ENCODE measurements around the gene CFAP54.

Gene CFAP54

GRCh38 chr12:96520767-96521166 lies 31.4 kb downstream of the CFAP54 start:
- no peak for DNase-seq (ENCODE audit: low read depth, low spot score)
- no peak overlapping the region for H3K4me3 ChIP-seq (ENCODE audit: low read depth, low read length)
- in situ Hi-C loops (cut with HindIII; ENCODE audit: low sequenced_read_pairs), result no loop called here
- TF ChIP-seq, protein P1, sequence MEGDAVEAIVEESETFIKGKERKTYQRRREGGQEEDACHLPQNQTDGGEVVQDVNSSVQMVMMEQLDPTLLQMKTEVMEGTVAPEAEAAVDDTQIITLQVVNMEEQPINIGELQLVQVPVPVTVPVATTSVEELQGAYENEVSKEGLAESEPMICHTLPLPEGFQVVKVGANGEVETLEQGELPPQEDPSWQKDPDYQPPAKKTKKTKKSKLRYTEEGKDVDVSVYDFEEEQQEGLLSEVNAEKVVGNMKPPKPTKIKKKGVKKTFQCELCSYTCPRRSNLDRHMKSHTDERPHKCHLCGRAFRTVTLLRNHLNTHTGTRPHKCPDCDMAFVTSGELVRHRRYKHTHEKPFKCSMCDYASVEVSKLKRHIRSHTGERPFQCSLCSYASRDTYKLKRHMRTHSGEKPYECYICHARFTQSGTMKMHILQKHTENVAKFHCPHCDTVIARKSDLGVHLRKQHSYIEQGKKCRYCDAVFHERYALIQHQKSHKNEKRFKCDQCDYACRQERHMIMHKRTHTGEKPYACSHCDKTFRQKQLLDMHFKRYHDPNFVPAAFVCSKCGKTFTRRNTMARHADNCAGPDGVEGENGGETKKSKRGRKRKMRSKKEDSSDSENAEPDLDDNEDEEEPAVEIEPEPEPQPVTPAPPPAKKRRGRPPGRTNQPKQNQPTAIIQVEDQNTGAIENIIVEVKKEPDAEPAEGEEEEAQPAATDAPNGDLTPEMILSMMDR (IDR thresholded peaks at IDR 0.05; ENCODE audit: low read depth, low read length), result no peak

DNA sequence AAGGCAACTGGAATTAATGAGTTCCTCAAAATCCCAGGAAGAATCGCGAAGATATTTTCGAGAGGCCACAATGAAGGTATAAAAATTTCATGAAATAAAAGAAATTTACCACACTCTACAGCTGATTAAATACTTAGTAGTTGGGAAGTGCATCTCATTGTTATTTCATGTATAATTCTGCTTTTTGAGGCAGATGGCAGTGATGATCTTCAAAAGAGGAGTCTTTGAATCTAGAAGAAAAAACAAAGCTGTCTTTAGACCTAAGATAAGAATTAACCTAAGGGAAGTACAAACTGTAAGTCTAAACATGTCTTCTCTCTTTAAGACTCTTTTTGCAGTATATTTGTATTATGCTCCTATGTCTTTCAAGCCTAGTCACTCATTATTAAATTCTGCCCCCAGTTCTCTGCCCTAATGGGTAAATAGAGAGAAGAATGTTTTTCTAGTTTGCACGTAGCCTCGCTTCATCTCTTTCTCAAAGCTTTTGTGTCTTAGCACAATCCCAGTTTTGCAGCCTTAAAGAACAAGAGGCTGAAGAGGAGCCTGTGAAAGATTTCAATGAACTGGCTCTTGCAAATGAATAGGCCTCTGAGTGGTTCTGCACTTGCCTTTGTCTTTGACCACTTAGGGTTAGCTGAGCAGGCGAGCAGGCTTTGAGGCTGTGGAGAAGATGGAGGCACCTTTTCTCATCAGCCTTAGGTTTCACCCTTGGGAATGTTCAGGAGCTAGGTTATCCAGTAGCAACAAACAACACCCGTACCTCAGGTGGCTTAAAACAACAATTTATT lies 32.7 kb downstream of the CFAP54 start:
- TF ChIP-seq, protein P1 (IDR thresholded peaks at IDR 0.05; ENCODE audit: low read depth, low read length), result no peak
- in situ Hi-C loops (cut with HindIII; ENCODE audit: low sequenced_read_pairs), result no loop called here
- DNase-seq (ENCODE audit: low read depth, low spot score), result no peak
- H3K4me3 ChIP-seq (ENCODE audit: low read depth, low read length), result no peak overlapping the region

DNA sequence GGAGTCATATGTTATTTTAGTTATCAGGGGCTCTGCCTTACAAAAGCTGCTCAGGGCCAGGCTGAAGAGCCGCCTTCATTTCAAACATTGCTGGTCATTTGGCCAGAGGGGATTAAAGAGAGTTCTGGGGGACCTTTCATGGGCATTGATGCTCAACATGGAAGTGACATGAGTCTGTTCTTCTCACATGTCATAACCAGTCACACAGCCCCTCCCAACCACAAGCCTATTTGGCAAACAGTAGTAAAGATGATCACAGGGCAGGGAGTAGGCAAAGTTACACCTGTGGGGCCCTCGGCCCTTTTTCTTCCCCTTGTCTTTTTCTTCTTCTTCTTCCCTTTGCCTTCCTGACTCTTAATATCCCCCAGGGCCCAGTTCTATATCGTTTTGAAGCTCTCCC lies 33.3 kb downstream of the CFAP54 start:
- in situ Hi-C loops (cut with HindIII; ENCODE audit: low sequenced_read_pairs), result no loop called here
- TF ChIP-seq, protein P1 (IDR thresholded peaks at IDR 0.05; ENCODE audit: low read depth, low read length), result no peak
- no peak overlapping the region for H3K4me3 ChIP-seq (ENCODE audit: low read depth, low read length)
- DNase-seq (ENCODE audit: low read depth, low spot score), result no peak

GRCh38 chr12:96526110-96526509 lies 36.7 kb downstream of the CFAP54 start:
- no peak overlapping the region for H3K4me3 ChIP-seq (ENCODE audit: low read depth, low read length)
- in situ Hi-C loops (cut with HindIII; ENCODE audit: low sequenced_read_pairs), result no loop called here
- no peak for DNase-seq (ENCODE audit: low read depth, low spot score)
- TF ChIP-seq, protein P1 (IDR thresholded peaks at IDR 0.05; ENCODE audit: low read depth, low read length), result no peak

DNA sequence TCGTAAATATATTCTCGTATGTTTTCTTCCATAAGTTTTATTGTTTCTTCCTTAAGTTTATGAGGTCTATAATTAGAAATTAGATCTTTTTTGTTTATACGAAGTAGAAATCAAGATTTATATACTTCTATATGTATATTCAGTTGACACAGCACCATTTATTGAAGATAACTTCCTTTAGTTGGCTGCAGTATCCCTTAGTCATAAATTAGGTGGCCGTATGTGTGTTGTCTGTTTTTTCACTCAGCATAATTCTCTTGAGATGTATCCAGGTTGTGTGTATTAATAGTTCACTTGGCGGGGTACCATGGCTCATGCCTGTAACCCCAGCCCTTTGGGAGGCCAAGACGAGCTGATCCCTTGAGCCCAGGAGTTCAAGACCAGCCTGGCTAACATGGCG lies 40.5 kb downstream of the CFAP54 start:
- TF ChIP-seq, protein P1 (IDR thresholded peaks at IDR 0.05; ENCODE audit: low read depth, low read length), result no peak
- in situ Hi-C loops (cut with HindIII; ENCODE audit: low sequenced_read_pairs), result no loop called here
- no peak for DNase-seq (ENCODE audit: low read depth, low spot score)
- no peak overlapping the region for H3K4me3 ChIP-seq (ENCODE audit: low read depth, low read length)

GRCh38 chr12:96534339-96534738 lies 45.0 kb downstream of the CFAP54 start:
- TF ChIP-seq, protein P1 (IDR thresholded peaks at IDR 0.05; ENCODE audit: low read depth, low read length), result no peak
- no peak overlapping the region for H3K4me3 ChIP-seq (ENCODE audit: low read depth, low read length)
- DNase-seq (ENCODE audit: low read depth, low spot score), result no peak
- in situ Hi-C loops (cut with HindIII; ENCODE audit: low sequenced_read_pairs), result no loop called here
